HFF-Myc (cell line): ENCODE measurements around the gene GCSAML.

ENCODE experiments used
- DNase-seq: peaks from one replicate; pipeline ENCODE4 v3.0.0-alpha.2; 2011; ENCODE audit warnings: low read depth; ENCODE audit errors: extremely low read depth
- H3K4me3 ChIP-seq: replicated peaks from 2 replicates; pipeline ENCODE4 v1.5.1; 2011; ENCODE audit warnings: low read depth, mild to moderate bottlenecking, control low read depth, low read length
- CTCF ChIP-seq: IDR thresholded peaks from 2 replicates; pipeline ENCODE4 v1.5.1; 2012; ENCODE audit warnings: mild to moderate bottlenecking, low read depth, low read length, control low read depth; ENCODE audit errors: missing control alignments

Gene GCSAML

GRCh38 chr1:247562198-247562597 lies 13.3 kb downstream of the GCSAML start:
- no peak overlapping the region for H3K4me3 ChIP-seq
- no peak for TF ChIP-seq CTCF
- no peak for DNase-seq

GRCh38 chr1:247574236-247574635 lies 25.3 kb downstream of the GCSAML start:
- TF ChIP-seq CTCF = no peak

GRCh38 chr1:247574664-247575063 lies 25.7 kb downstream of the GCSAML start:
- no peak for TF ChIP-seq CTCF
- DNase-seq = no peak
- no peak overlapping the region for H3K4me3 ChIP-seq

More at GRCh38 chr1:247574236-247574635, 25.3 kb downstream of the GCSAML start:
- no peak overlapping the region for H3K4me3 ChIP-seq
- DNase-seq = no peak

- no peak for DNase-seq
- H3K4me3 ChIP-seq = no peak overlapping the region
- no peak for TF ChIP-seq CTCF
Measured at GRCh38 chr1:247576514-247576913, 27.6 kb downstream of the GCSAML start.

GRCh38 chr1:247578946-247579460 lies 30.1 kb downstream of the GCSAML start:
- TF ChIP-seq CTCF = no peak
- DNase-seq = no peak
- no peak overlapping the region for H3K4me3 ChIP-seq

- DNase-seq = no peak
- H3K4me3 ChIP-seq = no peak within 1 kb of the TSS
- TF ChIP-seq CTCF = no peak
Measured at GRCh38 chr1:247588060-247588459, 39.1 kb downstream of the GCSAML start, which contains the start of gene OR2G2. OR2G2 (plus strand) TSS chr1:247588360; CDS start chr1:247588360, 0 bp downstream.

GRCh38 chr1:247605286-247605685 lies 56.4 kb downstream of the GCSAML start, which contains the start of gene OR2G3:
OR2G3 (plus strand) TSS chr1:247605586; CDS start chr1:247605586, 0 bp downstream.
- DNase-seq = no peak
- TF ChIP-seq CTCF = no peak
- H3K4me3 ChIP-seq = no peak within 1 kb of the TSS
